ENCODE measurements around the gene SCRN3.
"Not testable (repeated sequence)": the region's sequence is repeated elsewhere in the genome, so short reads cannot be mapped to it uniquely, and the experiment has no call there.

- TF ChIP-seq CTCF, POLR2AphosphoS5, POLR2A (IDR thresholded peaks at IDR 0.05): not testable (repeated sequence)
These were observed 6.8 kb upstream of the SCRN3 start for GRCh38 chr2:174388706-174389105.
